Urinary bladder (tissue), 4 donors: ENCODE measurements around the gene ADTRP. TPM values are rescaled to one million over a fixed set of nuclear protein-coding genes. Genes with fewer than 3 reads are reported as not detected.

Experiments used
- DNase-seq: peaks from one replicate; pipeline ENCODE4 v3.0.0-alpha.2; 2015; ENCODE audit errors: extremely low spot score
- H3K27ac ChIP-seq: one replicate; pipeline ENCODE4 v1.5.1; 2013; ENCODE audit warnings: low read depth, mild to moderate bottlenecking, moderate library complexity
- H3K36me3 ChIP-seq: one replicate; pipeline ENCODE4 v1.6.1; 2013; ENCODE audit warnings: mild to moderate bottlenecking, moderate library complexity; ENCODE audit not compliant: insufficient read depth
- H3K4me1 ChIP-seq: one replicate; pipeline ENCODE4 v1.6.1; 2013; ENCODE audit warnings: mild to moderate bottlenecking, moderate library complexity; ENCODE audit not compliant: insufficient read depth
- H3K4me3 ChIP-seq: one replicate; pipeline ENCODE4 v1.5.1; 2013; ENCODE audit warnings: low read depth, low read length
- WGBS: extraction: QIAGEN DNeasy Blood & Tissue Kit; methylation state at CpG from one replicate; pipeline ENCODE4 v1.1.7; 2013; 5-methylcytosine and 5-hydroxymethylcytosine counted together
- polyA plus RNA-seq: library from polyadenylated mRNA; stranded (reverse); fragments of 200-250 nt; gene quantifications from one replicate; pipeline ENCODE4 v1.2.3, GENCODE V29; 2013
- total RNA-seq: library from RNA; depleted of rRNA; stranded (reverse); fragments of >200 nt; gene quantifications from one replicate; pipeline ENCODE4 v1.2.3, GENCODE V29; 2014
- donor health status: healthy with polysubstance abuse.
- donor health status: healthy.

The ADTRP gene
- total and polyA plus RNA-seq, 2 donors, result 0.68 to 7.4 TPM

DNA sequence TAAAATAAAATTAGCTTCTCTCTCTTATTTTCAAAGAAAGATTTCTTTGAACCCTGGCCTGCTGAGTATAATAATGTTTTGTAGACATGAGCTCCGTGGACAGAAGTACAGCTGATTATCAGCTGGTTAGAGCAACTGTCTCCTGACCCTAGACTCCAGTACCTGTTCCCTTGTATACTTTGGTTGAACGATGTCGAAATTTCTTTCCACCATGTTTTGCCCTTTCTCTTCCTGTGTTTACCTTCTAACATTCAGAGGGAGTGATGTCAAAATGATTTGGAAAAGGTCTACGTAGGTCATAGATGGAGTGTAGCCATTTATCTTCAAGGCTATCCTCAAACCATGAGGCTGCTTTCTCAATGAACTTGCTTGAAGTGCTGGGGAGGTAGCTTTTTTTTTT is 16.8 kb upstream of the ADTRP start:
- Histone ChIP-seq H3K36me3 (no peaks in the 10 kb centered on the region), H3K4me3 (no peak overlapping the region), H3K27ac (no peak overlapping the region), H3K4me1 (no peaks in the 10 kb centered on the region)
- WGBS, result 86% methylated on average over 4 of the region's 4 CpGs
- no peak for DNase-seq

- Histone ChIP-seq H3K4me1 (no peaks in the 10 kb centered on the region), H3K27ac (no peak overlapping the region), H3K4me3 (no peak overlapping the region), H3K36me3 (no peaks in the 10 kb centered on the region)
- DNase-seq, result no peak
- 95% methylated on average over 1 of the region's 1 CpG for WGBS
Observed at GRCh38 chr6:11793277-11793676, 14.7 kb upstream of the ADTRP start.

- 90% methylated on average over 8 of the region's 8 CpGs for WGBS
- no peak overlapping the region for H3K4me3 ChIP-seq
- H3K4me1 ChIP-seq, result no peaks in the 10 kb centered on the region
- DNase-seq, result no peak
- H3K36me3 ChIP-seq, result no peaks in the 10 kb centered on the region
- no peak overlapping the region for H3K27ac ChIP-seq
Observed at GRCh38 chr6:11791354-11792107, 12.9 kb upstream of the ADTRP start.

- no peaks in the 10 kb centered on the region for H3K4me1 ChIP-seq
- no peak overlapping the region for H3K4me3 ChIP-seq
- no peak for DNase-seq
- 96% methylated on average over 5 of the region's 5 CpGs for WGBS
- no peak overlapping the region for H3K27ac ChIP-seq
- no peaks in the 10 kb centered on the region for H3K36me3 ChIP-seq
Observed at GRCh38 chr6:11789744-11790143, 11.1 kb upstream of the ADTRP start.

DNA sequence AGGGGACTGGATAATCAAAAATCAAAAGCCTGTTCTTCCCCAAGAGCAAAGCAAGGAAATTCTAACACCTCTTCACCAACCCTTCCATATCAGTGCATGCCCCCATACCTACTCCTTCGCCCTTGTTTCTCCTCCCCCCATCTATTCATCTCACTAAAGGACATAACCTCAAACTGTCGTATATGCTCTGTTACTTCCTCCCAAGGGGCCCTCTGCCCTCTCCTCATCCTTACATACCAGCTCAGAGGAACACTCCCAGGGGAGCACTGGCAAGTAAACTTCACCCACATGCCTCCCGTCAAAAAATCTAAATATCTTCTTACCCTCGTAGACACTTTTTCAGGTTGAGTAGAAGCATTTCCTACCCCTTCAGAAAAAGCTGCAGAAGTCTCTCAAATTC is 9.4 kb upstream of the ADTRP start:
- no peak overlapping the region for H3K4me3 ChIP-seq
- WGBS, result 87% methylated on average over 4 of the region's 4 CpGs
- no peaks in the 10 kb centered on the region for H3K4me1 ChIP-seq
- no peak overlapping the region for H3K27ac ChIP-seq
- H3K36me3 ChIP-seq, result no peaks in the 10 kb centered on the region
- DNase-seq, result no peak

- Histone ChIP-seq H3K4me3 (no peak overlapping the region), H3K27ac (no peak overlapping the region), H3K4me1 (no peaks in the 10 kb centered on the region), H3K36me3 (no peaks in the 10 kb centered on the region)
- WGBS, result 62% methylated on average over 14 of the region's 14 CpGs
- no peak for DNase-seq
Observed at GRCh38 chr6:11785774-11786579, 7.4 kb upstream of the ADTRP start.

GRCh38 chr6:11785415-11785773 is 6.8 kb upstream of the ADTRP start:
- Histone ChIP-seq H3K4me1 (no peaks in the 10 kb centered on the region), H3K36me3 (no peaks in the 10 kb centered on the region), H3K27ac (no peak overlapping the region), H3K4me3 (no peak overlapping the region)
- WGBS, result 40% methylated on average over 5 of the region's 5 CpGs
- DNase-seq, result no peak

DNA sequence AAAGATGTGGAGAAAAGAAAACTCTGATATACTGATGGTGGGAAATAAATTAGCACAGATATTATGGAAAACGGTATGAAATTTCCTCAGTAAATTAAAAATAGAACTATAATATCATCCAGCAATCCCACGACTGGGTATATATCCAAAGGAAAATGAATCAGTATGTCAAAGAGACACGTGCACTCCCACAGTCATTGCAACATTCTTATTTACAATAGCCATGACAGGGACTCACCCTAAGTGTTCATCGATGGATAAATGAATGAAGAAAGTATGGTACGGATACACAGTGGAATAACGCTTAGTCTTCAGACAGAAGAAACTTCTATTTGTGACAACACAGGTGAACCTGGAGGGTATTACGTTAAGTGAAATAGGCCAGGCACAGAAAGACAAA is 5.7 kb upstream of the ADTRP start:
- Histone ChIP-seq H3K4me1 (no peaks in the 10 kb centered on the region), H3K4me3 (no peak overlapping the region), H3K36me3 (no peaks in the 10 kb centered on the region), H3K27ac (no peak overlapping the region)
- 77% methylated on average over 7 of the region's 7 CpGs for WGBS
- DNase-seq, result no peak

GRCh38 chr6:11783524-11784064 is 5.0 kb upstream of the ADTRP start:
- Histone ChIP-seq H3K36me3 (no peaks in the 10 kb centered on the region), H3K4me3 (no peak overlapping the region), H3K4me1 (no peaks in the 10 kb centered on the region), H3K27ac (no peak overlapping the region)
- no peak for DNase-seq
- 88% methylated on average over 6 of the region's 6 CpGs for WGBS

GRCh38 chr6:11782524-11782923 is 3.9 kb upstream of the ADTRP start:
- 83% methylated on average over 4 of the region's 4 CpGs for WGBS
- no peak overlapping the region for H3K27ac ChIP-seq
- H3K4me3 ChIP-seq, result no peak overlapping the region
- no peak for DNase-seq
- H3K36me3 ChIP-seq, result no peaks in the 10 kb centered on the region
- H3K4me1 ChIP-seq, result no peaks in the 10 kb centered on the region

- no peaks in the 10 kb centered on the region for H3K4me1 ChIP-seq
Observed at GRCh38 chr6:11780097-11780428, 1.5 kb upstream of the ADTRP start.

DNA sequence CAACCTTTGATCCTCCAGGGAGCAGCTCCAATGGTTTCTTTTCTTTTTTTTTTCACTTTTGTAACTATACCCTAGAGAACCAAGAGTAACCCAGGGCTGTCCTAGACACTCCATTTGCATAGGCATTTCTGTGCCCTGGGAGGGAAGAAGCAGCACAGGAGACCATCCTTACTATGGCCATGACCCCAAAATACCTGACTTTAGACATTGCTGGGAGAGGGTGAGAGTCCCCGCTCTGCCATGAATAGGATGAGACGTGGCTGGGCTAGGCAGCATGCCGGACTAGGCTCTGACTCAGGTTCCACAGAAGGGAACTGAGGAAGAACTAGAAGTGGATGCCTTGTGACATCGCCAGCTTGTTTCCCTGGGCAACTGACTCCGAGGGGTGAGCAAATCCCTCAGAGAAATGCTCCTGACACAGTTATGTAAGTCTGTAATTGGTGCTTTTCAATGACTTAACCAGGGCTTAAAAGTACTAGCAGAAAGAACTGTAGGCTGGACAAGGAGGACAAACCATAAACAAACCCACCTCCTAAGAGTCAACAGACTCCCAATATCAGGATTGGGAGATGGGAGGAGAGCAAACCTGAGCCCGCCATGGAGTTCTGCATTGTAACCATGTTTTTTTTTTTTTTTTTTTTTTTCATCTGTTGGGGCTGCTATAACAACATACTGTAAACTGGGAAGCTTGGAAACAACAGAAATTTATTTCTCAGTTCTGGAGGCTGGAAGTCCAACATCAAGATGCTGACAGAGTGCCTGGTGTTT is 910 bp upstream of the ADTRP start:
- H3K36me3 ChIP-seq, result no peaks in the 10 kb centered on the region
- DNase-seq, result no peak
- H3K27ac ChIP-seq, result no peak overlapping the region
- WGBS, result 82% methylated on average over 6 of the region's 6 CpGs
- H3K4me1 ChIP-seq, result no peaks in the 10 kb centered on the region
- H3K4me3 ChIP-seq, result no peak overlapping the region

More at GRCh38 chr6:11780097-11780428, 1.5 kb upstream of the ADTRP start:
- no peak for DNase-seq
- Histone ChIP-seq H3K36me3 (no peaks in the 10 kb centered on the region), H3K27ac (no peak overlapping the region), H3K4me3 (no peak overlapping the region)
- WGBS, result 56% methylated on average over 2 of the region's 2 CpGs

DNA sequence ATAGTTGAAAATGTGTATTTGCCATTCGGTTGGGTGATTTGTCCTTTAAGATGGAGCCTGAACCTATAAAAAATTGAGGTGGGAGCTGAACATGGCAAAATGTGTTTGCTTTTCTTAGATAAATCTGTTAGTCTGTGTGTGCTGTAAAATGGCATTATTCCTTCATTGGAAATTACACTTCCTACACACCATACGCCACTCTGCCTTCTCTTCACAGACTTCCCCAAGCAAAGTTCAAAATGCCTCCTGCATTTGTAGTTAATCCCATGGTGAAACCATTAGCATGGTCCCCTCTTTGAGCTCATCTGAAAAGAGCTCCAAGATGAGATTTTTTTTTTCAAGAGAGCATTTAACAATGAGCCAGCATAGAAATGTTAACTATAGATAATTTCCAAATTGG is 567 bp downstream of the ADTRP start:
- Histone ChIP-seq H3K36me3 (no peaks in the 10 kb centered on the region), H3K27ac (no peak overlapping the region), H3K4me3 (no peak overlapping the region), H3K4me1 (no peaks in the 10 kb centered on the region)
- WGBS, result 94% methylated on average over 2 of the region's 2 CpGs
- DNase-seq, result no peak
